Muscle layer of duodenum (tissue), 2 donors: ENCODE data around the gene PKIB.
"Not testable (repeated sequence)": the region's sequence is repeated elsewhere in the genome, so short reads cannot be mapped to it uniquely, and the experiment has no call there.

ENCODE experiments used
- H3K27ac ChIP-seq: one replicate; pipeline ENCODE4 v1.7.0; 2013; ENCODE audit warnings: mild to moderate bottlenecking, low read length
- H3K27me3 ChIP-seq: one replicate; pipeline ENCODE4 v1.7.0; 2013; ENCODE audit warnings: low read depth, mild to moderate bottlenecking, control low read depth, low read length
- H3K36me3 ChIP-seq, 2 donors: one replicate each; pipeline ENCODE4 v1.7.0; 2013; ENCODE audit warnings: low read length in 2 of 2, control low read depth in 1 of 2, mild to moderate bottlenecking in 1 of 2; ENCODE audit not compliant: insufficient read depth in 2 of 2, control insufficient read depth in 1 of 2
- H3K4me1 ChIP-seq, 2 donors: one replicate each; pipeline ENCODE4 v1.7.0; 2013; ENCODE audit warnings: low read length in 2 of 2, mild to moderate bottlenecking in 2 of 2, control low read depth in 1 of 2, moderate library complexity in 1 of 2; ENCODE audit not compliant: insufficient read depth in 2 of 2, control insufficient read depth in 1 of 2
- H3K4me3 ChIP-seq, 2 donors: one replicate each; pipeline ENCODE4 v1.7.0; 2013; ENCODE audit warnings: low read length in 2 of 2, low read depth in 1 of 2, mild to moderate bottlenecking in 1 of 2
- H3K9me3 ChIP-seq, 2 donors: one replicate each; pipeline ENCODE4 v1.7.0; 2013; ENCODE audit warnings: low read length in 2 of 2, control low read depth in 1 of 2, mild to moderate bottlenecking in 1 of 2; ENCODE audit not compliant: control insufficient read depth in 1 of 2
- donor health status: healthy.

Gene PKIB

DNA sequence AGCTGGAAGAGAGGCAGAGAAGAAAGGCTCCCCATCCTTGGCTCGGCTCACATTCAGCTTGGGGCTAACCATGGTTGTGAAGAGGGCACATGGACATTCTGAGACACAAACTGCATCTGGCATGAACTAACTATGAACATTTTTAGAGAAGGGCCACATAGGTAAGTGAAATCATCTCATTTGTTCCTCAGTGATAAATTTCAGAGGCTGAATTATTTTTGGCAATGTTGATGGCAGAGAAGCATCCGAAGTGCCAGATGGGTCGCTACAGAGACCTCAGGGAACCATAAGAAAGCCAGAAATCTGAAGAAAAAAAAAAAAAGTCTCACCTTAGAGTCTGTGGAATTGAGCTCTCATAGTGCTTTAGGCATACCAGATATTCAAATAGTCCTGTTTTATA is 120.1 kb downstream of the PKIB start:
- H3K4me1 ChIP-seq: no peaks in the 10 kb centered on the region
- H3K36me3 ChIP-seq: no peaks in the 10 kb centered on the region
- H3K27me3 ChIP-seq: no peaks in the 10 kb centered on the region
- H3K27ac ChIP-seq: no peak overlapping the region
- no peaks in the 10 kb centered on the region for H3K9me3 ChIP-seq
- H3K4me3 ChIP-seq: no peak overlapping the region

DNA sequence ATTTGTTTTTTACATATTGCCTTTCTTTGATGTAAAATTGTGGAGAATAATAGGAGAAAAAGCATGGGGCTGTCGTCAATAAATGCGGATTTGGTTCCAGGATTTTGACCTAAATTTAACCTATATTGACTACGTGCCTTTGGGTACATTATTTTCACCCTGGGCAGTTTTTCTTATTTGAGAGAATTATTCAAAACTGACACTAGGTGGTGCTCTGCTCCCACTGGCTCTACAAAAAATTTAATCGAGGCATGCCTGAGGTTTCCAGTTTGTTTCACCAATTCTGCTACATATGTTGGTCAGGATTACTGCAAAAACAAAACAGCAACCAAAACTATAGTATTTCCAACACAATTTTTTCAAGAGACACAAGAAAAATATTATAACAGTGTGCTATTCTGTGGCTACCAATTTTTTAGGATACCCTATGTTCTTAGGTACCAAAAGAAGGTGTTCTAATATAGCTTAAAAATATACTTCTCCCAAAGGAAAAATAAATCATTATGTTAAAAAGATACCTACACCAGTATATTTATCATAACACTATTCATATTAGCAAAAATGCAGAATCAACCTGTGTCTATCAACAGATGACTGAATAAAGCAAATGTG is 120.7 kb downstream of the PKIB start:
- H3K4me1 ChIP-seq: no peaks in the 10 kb centered on the region
- H3K27me3 ChIP-seq: no peaks in the 10 kb centered on the region
- no peak overlapping the region for H3K27ac ChIP-seq
- H3K36me3 ChIP-seq: no peaks in the 10 kb centered on the region
- H3K9me3 ChIP-seq: no peaks in the 10 kb centered on the region
- no peak overlapping the region for H3K4me3 ChIP-seq

DNA sequence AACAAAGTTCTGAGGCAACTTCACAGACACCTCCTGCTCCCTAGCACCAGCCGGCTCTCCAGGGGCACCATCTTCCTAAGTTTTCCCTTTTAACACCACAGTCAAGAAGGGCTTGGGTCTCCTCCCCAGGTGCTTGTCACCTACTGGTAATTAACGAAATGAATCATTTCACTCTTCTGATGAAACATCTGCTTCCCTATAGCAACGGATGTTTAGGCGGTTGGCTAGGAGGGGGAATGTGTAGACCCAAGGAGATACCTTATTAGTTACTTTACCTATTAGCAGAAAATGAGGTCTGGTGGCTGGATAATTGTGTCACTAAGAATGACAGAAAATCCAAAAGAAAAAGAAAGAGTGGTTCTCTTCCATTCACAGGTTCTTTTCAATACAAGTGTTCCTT is 123.1 kb downstream of the PKIB start:
- H3K9me3 ChIP-seq: no peaks in the 10 kb centered on the region
- no peak overlapping the region for H3K27ac ChIP-seq

DNA sequence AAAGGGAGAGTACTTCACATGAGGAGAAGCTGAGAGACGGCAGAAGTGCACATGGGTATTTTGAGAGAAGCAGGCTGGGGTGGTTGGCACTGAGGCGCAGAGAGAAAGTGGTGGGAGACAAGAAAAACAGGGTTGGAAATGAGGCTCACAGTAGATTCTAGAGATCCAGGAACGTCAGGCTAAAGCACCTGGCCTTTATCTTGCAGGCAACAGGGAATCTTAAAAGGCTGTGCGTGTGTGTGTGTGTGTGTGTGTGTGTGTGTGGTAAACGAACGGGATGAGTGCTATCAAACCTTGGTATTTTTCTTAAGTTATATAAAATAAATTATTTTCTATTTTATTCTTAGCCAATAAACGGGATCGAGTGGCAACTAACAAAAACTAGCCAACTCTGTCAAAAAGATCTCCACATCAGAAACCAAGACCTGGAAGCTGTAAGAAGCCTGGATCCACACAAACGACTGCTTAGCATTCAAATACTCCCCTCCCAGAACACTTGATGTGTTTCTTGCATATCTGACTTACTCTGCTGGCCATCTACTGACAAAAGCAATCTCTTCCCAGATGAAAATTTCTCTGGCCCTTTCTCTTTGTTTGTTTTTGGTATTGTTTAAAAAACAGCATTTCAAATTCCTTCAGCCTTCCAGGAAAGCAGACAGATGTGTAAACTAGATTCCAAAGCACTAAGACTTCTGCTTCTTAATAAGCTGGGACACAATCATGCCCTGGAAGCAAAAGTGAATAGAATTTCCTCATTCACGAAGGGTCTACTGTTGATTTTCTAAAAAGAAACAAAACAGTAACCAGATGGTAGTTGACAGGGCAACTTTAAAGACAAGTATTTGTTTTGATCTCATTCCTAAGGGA is 124.6 kb downstream of the PKIB start:
- H3K9me3 ChIP-seq: no peaks in the 10 kb centered on the region
- no peaks in the 10 kb centered on the region for H3K36me3 ChIP-seq
- H3K4me1 ChIP-seq: no peaks in the 10 kb centered on the region
- H3K4me3 ChIP-seq: no peak overlapping the region
- H3K27ac ChIP-seq: no peak overlapping the region
- H3K27me3 ChIP-seq: no peaks in the 10 kb centered on the region

More for the DNA sequence above, 123.1 kb downstream of the PKIB start:
- Histone ChIP-seq H3K4me3 (no peak overlapping the region), H3K36me3 (no peaks in the 10 kb centered on the region), H3K27me3 (no peaks in the 10 kb centered on the region), H3K4me1 (no peaks in the 10 kb centered on the region)

DNA sequence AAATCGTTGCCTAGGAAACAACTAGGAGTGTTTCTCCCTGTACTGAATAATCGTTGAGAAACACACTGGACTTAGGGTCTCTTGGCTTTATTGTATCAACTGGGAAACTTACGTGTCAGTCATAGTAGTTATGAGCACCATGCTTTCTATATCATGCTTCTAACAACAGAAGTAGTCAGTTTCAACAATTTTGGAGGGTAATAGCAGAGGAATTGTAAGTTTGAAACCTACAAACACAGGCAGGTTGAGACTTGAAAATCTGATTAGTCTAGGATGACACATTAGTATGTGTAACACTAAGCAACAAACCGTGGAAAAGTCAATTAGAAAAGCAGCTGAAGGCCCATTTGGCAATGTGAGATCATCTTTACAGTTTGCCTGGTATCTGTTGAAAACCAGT is 125.4 kb downstream of the PKIB start:
- no peaks in the 10 kb centered on the region for H3K9me3 ChIP-seq
- H3K27me3 ChIP-seq: no peaks in the 10 kb centered on the region
- H3K36me3 ChIP-seq: no peaks in the 10 kb centered on the region
- H3K4me1 ChIP-seq: no peaks in the 10 kb centered on the region
- H3K4me3 ChIP-seq: no peak overlapping the region
- H3K27ac ChIP-seq: no peak overlapping the region

DNA sequence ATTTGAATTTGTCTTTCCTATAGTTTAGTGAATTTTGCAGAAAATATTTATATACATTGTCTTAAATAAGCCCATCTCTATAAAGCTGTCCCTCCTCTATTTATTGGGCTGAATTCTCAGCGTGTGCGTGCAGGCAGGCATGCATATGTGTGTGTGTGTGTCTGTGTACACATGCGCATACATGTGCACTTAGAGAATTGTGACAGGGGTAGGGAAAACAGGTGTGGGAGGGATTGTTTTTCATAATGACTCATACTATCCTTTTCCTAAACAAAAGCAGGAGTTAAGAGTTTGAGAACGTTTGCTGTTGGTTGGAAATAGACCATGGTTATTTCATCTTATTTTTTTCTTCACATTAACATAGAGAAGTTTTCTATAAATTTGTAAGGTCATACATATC is 126.0 kb downstream of the PKIB start:
- Histone ChIP-seq H3K9me3 (no peaks in the 10 kb centered on the region), H3K27ac (no peak overlapping the region), H3K4me3 (no peak overlapping the region), H3K27me3 (no peaks in the 10 kb centered on the region), H3K4me1 (no peaks in the 10 kb centered on the region), H3K36me3 (no peaks in the 10 kb centered on the region)

DNA sequence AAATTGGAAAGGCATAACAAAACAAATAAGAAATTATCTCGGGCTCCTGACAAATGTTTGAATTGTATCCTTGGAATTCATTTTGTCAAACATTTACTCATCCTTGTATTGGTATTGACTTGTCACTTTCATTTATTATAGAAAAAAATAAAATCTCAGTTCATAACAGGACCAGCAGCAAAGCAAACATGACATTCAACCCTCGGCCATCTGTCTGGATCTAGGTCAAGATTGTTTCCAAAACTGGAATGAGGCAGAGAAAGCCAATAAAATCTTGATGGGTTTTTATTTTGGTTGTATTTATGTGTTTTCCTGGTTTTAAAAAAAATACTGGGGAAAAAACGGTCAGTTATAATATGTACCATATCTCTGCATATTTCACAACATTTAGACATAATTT is 126.4 kb downstream of the PKIB start:
- H3K4me1 ChIP-seq: no peaks in the 10 kb centered on the region
- H3K9me3 ChIP-seq: no peaks in the 10 kb centered on the region
- H3K27me3 ChIP-seq: no peaks in the 10 kb centered on the region
- no peak overlapping the region for H3K27ac ChIP-seq
- H3K36me3 ChIP-seq: no peaks in the 10 kb centered on the region
- H3K4me3 ChIP-seq: no peak overlapping the region

DNA sequence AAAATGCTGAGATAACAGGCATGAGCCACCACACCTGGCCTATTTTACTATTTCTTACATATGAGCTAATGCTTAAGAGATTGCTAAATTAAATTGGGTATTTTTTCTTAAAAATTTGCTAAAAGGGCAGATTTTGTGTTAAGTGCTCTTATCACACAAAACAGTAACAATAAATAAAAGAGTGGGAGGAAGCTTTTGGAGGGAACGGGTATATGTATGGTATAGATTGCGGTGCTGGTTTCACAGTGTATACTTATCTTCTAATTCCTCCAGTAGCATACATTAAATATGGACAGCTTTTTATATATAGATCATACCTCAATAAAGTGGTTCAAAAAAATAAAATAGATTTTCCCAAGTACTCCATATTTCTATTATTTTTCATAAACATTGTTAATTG is 129.9 kb downstream of the PKIB start:
- Histone ChIP-seq H3K4me1 (no peaks in the 10 kb centered on the region), H3K9me3 (no peaks in the 10 kb centered on the region), H3K36me3 (no peaks in the 10 kb centered on the region), H3K27ac (no peak overlapping the region), H3K27me3 (no peaks in the 10 kb centered on the region), H3K4me3 (no peak overlapping the region)

DNA sequence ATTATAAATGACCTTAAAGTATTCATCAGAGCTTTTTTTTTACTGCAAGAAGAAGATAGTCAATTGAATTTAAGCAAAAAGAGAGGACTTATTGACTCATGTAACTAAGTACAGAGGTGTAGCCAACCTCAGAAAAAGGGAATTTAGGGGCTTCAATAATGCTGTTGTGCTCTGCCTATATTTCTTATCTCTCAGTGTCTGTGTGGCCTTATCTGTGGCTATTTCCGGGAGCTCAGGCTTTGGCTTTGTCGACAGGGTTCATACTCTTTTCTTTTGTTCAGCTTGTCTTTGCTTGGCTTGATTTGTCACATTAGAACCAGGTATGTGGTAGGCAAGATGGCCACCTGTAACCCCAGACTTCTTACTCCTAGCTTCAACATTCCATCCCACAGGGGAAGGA is 130.7 kb downstream of the PKIB start:
- no peaks in the 10 kb centered on the region for H3K9me3 ChIP-seq
- no peaks in the 10 kb centered on the region for H3K4me1 ChIP-seq
- no peak overlapping the region for H3K4me3 ChIP-seq
- H3K27ac ChIP-seq: no peak overlapping the region
- no peaks in the 10 kb centered on the region for H3K27me3 ChIP-seq
- H3K36me3 ChIP-seq: no peaks in the 10 kb centered on the region

DNA sequence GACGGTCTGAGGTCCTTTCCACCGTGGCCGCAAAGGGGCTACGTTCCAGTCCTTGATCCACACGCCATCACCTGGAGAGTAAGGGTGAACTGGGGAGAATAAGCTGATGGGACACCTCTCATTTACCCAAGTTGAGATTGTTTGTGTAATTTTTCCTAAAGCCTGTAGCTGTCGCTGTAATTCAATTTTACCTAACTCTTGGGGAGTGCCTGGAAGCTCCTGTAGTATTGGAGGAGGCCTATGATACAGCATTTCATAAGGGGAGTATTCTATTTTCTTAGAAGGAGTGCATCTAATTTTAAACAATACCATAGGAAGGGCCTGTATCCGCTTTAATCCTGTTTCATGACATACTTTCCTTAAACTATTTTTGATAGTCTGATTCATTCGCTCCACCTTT is 134.0 kb downstream of the PKIB start:
- H3K27ac ChIP-seq, H3K27me3 ChIP-seq, H3K4me3 ChIP-seq: not testable (repeated sequence)

DNA sequence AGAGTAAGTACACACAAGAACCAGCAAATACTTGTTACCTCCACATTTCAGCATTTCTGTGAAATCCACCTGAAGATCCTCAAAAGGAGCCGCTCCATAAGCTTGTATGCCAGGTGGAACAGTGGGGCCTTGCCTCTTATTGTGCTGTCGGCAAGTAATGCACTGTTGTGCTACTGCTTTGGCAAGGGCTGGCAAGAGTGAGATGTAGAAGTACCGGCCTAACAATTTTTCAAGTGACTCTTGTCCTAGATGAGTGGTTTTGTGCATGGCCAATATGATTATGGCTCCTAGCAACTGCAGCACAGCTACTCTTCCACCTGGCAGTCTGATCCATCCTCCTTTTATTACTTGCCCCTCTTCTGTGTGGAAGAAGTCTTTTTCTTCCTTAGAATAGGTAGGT is 134.7 kb downstream of the PKIB start:
- H3K36me3 ChIP-seq, H3K4me3 ChIP-seq, H3K9me3 ChIP-seq, H3K27me3 ChIP-seq, H3K4me1 ChIP-seq, H3K27ac ChIP-seq: not testable (repeated sequence)

More for the DNA sequence above, 134.0 kb downstream of the PKIB start:
- H3K4me1 ChIP-seq, H3K36me3 ChIP-seq, H3K9me3 ChIP-seq: not testable (repeated sequence)

DNA sequence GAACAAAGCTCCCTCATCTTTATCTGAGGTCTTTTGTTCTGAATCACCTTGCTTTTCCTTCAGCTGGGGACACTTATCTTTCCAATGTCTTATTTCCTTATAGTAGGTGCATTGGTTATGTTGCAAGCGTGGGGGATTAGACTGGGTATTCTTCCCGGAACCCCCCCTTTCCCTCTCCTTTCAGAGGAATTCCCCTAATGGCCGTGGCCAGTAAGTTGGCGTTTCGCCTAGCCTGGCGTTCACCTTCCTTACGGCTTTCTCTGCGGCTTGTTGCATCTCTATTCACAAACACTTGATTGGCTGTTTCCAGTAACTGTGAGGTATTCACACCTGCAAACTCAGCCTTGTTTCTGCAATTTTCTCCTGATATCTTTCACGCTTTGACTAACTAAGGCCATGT is 136.5 kb downstream of the PKIB start:
- no peaks in the 10 kb centered on the region for H3K27me3 ChIP-seq
- H3K27ac ChIP-seq: no peak overlapping the region
- H3K36me3 ChIP-seq: no peaks in the 10 kb centered on the region
- no peak overlapping the region for H3K4me3 ChIP-seq
- no peaks in the 10 kb centered on the region for H3K9me3 ChIP-seq
- H3K4me1 ChIP-seq: no peaks in the 10 kb centered on the region
